ENCODE measurements around the gene SLC25A13.

DNA sequence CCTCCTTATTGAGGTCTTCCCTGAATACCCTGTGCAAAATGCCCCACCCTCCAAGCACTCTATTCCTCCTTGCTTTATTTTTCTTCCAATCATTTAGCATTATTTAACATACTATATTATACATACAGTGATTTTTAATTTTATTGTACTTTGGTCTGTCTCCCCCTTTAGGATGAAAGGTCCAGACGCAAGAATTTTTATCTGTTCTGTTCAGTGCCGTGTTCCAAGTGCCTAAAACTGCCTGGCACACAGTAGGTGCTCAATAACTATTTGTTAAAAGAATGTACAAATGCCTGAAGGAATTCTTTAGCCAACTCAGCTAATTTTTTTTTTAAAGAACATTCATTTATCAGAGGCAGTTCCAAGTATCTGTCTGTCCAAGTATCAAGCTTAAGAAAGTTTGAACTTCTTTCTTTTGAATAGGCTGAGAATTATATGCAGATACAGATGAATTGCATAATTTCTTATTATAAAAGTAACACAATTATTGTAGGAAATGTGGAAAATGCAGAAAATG, 34.1 kb upstream of the SLC25A13 start:
- TF ChIP-seq, protein P1, sequence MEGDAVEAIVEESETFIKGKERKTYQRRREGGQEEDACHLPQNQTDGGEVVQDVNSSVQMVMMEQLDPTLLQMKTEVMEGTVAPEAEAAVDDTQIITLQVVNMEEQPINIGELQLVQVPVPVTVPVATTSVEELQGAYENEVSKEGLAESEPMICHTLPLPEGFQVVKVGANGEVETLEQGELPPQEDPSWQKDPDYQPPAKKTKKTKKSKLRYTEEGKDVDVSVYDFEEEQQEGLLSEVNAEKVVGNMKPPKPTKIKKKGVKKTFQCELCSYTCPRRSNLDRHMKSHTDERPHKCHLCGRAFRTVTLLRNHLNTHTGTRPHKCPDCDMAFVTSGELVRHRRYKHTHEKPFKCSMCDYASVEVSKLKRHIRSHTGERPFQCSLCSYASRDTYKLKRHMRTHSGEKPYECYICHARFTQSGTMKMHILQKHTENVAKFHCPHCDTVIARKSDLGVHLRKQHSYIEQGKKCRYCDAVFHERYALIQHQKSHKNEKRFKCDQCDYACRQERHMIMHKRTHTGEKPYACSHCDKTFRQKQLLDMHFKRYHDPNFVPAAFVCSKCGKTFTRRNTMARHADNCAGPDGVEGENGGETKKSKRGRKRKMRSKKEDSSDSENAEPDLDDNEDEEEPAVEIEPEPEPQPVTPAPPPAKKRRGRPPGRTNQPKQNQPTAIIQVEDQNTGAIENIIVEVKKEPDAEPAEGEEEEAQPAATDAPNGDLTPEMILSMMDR (conservative IDR thresholded peaks at IDR 0.05), result no peak; the same call in 1 of the 2 replicates
- no peak for TF ChIP-seq ZFX (IDR thresholded peaks at IDR 0.05)
